A549 (cell line): Measurements from ENCODE around the gene NTRK2. TPM values are rescaled to one million over a fixed set of nuclear protein-coding genes. Genes with fewer than 3 reads are reported as not detected.

Source experiments
- ATAC-seq, 2 experiments: fragments of 200-7000 bp in 1 of 2; fragments of >200 bp in 1 of 2; cut with Nextera tagmentation in 1 of 2; cut with Tn5 transposase in 1 of 2; 3 replicates each; pipeline versions ENCODE4 v1.8.0 to v1.9.1; 2018 to 2020; ENCODE audit warnings: mild to moderate bottlenecking in 1 of 2, moderate library complexity in 1 of 2
- CTCF ChIA-PET: fragments of 300-600 bp; sonication (Branson Sonifier 250); formaldehyde crosslinking; extraction: SDS; loops from one replicate; lab custom pipeline; 2021; ENCODE audit warnings: antibody characterized with exemption, inconsistent platforms; lab: Yijun Ruan, JAX
- POLR2A ChIA-PET: fragments of 350-600 bp; formaldehyde crosslinking; extraction: SDS; loops from one replicate; lab custom pipeline; 2021; ENCODE audit warnings: antibody characterized with exemption, inconsistent platforms; lab: Yijun Ruan, JAX
- DNase-seq, 2 experiments: peaks; one replicate each; pipeline versions ENCODE4 v3.0.0 to v3.0.0-alpha.2; 2011 to 2016; ENCODE audit warnings: low read depth in 1 of 2, low spot score in 1 of 2
- FAIRE-seq: peaks from 2 replicates; lab custom pipeline; 2011; peaks lifted over from hg19 to GRCh38; lab: Jason Lieb, UNC
- H3K27ac ChIP-seq, 2 experiments: fragments of >200 bp; sonication (Bioruptor Twin); formaldehyde crosslinking; 3 replicates each; pipeline ENCODE4 v1.5.1; 2016 to 2017
- H3K4me1 ChIP-seq: fragments of >200 bp; sonication (Bioruptor Twin); formaldehyde crosslinking; 3 replicates; pipeline ENCODE4 v1.6.1; 2016
- H3K4me2 ChIP-seq: fragments of >200 bp; sonication (Bioruptor Twin); formaldehyde crosslinking; 3 replicates; pipeline ENCODE4 v1.6.1; 2016
- H3K4me3 ChIP-seq: fragments of >200 bp; sonication (Bioruptor Twin); formaldehyde crosslinking; 3 replicates; pipeline ENCODE4 v1.5.1; 2016
- H3K9me3 ChIP-seq: fragments of >200 bp; sonication (Bioruptor Twin); formaldehyde crosslinking; 3 replicates; pipeline ENCODE4 v1.6.1; 2016
- CBX2 ChIP-seq: fragments of 200-600 bp; sonication (generic); IDR thresholded peaks from 2 replicates; pipeline ENCODE4 v1.6.1; 2016; ENCODE audit warnings: low read depth, mild to moderate bottlenecking, borderline replicate concordance
- CBX8 ChIP-seq: fragments of 200-600 bp; sonication (generic); IDR thresholded peaks from 2 replicates; pipeline ENCODE4 v1.6.1; 2016
- CEBPB ChIP-seq, 2 experiments: fragments of >200 bp in 1 of 2; sonication (Bioruptor Twin) in 1 of 2; formaldehyde crosslinking in 1 of 2; IDR thresholded peaks; 2 replicates each; pipeline ENCODE4 v1.6.1; 2012 to 2016
- CHD2 ChIP-seq: fragments of 150-350 bp; IDR thresholded peaks from 2 replicates; pipeline ENCODE4 v1.6.1; 2014; ENCODE audit warnings: low read length; ENCODE audit not compliant: partially characterized antibody
- CHD4 ChIP-seq: fragments of 200-600 bp; sonication (generic); IDR thresholded peaks from 2 replicates; pipeline ENCODE4 v1.6.1; 2016; ENCODE audit warnings: antibody characterized with exemption, mild to moderate bottlenecking, borderline replicate concordance
- EHF ChIP-seq: fragments of 250-450 bp; sonication (Bioruptor Pico); IDR thresholded peaks from 2 replicates; pipeline ENCODE4 v1.5.0; 2020; ENCODE audit warnings: mild to moderate bottlenecking
- FOSL2 ChIP-seq, 2 experiments: fragments of 450-650 bp in 1 of 2; fragments of >200 bp in 1 of 2; sonication (Bioruptor Twin) in 1 of 2; formaldehyde crosslinking; IDR thresholded peaks; 2 replicates each; pipeline versions ENCODE4 v1.5.0 to v1.6.1; 2016 to 2020; ENCODE audit warnings: mild to moderate bottlenecking in 1 of 2, moderate library complexity in 1 of 2
- HOXB13 ChIP-seq: fragments of 250-450 bp; sonication (Bioruptor Pico); IDR thresholded peaks from 2 replicates; pipeline ENCODE4 v1.5.0; 2020; ENCODE audit warnings: low read depth, mild to moderate bottlenecking, moderate library complexity
- JUN ChIP-seq, 2 experiments: fragments of >200 bp; sonication (Bioruptor Twin); formaldehyde crosslinking; IDR thresholded peaks; 2 replicates in 1 of 2; 3 replicates in 1 of 2; pipeline ENCODE4 v1.6.1; 2016 to 2017
- MYC ChIP-seq: IDR thresholded peaks from 2 replicates; pipeline ENCODE4 v1.6.1; 2012; ENCODE audit warnings: mild to moderate bottlenecking, inconsistent platforms, low read length, improper control_type of control experiment, borderline replicate concordance
- PBX3 ChIP-seq: IDR thresholded peaks from 2 replicates; pipeline ENCODE4 v1.6.1; 2012
- PHF8 ChIP-seq: fragments of 200-600 bp; sonication (generic); IDR thresholded peaks from 2 replicates; pipeline ENCODE4 v1.6.1; 2016; ENCODE audit warnings: low read depth, mild to moderate bottlenecking, antibody characterized with exemption, moderate library complexity, borderline replicate concordance
- POLR2A ChIP-seq: IDR thresholded peaks from 2 replicates; pipeline ENCODE4 v1.6.1; 2012; ENCODE audit warnings: mild to moderate bottlenecking, low read length
- RAD21 ChIP-seq, 2 experiments: fragments of >200 bp in 1 of 2; sonication (Bioruptor Twin) in 1 of 2; formaldehyde crosslinking in 1 of 2; IDR thresholded peaks in 1 of 2; conservative IDR thresholded peaks in 1 of 2; 2 replicates in 1 of 2; 3 replicates in 1 of 2; pipeline ENCODE4 v1.6.1; 2012 to 2018; ENCODE audit warnings: inconsistent platforms in 1 of 2
- RCOR1 ChIP-seq: fragments of 150-350 bp; IDR thresholded peaks from 2 replicates; pipeline ENCODE4 v1.6.1; 2014; ENCODE audit warnings: antibody characterized with exemption, low read length, low read depth
- SREBF2 ChIP-seq: fragments of 450-650 bp; IDR thresholded peaks from 2 replicates; pipeline ENCODE4 v1.6.1; 2014; ENCODE audit warnings: mild to moderate bottlenecking, moderate library complexity
- TP53 ChIP-seq: fragments of 250-450 bp; sonication (Bioruptor Pico); IDR thresholded peaks from 2 replicates; pipeline ENCODE4 v1.5.0; 2021; ENCODE audit warnings: mild to moderate bottlenecking, moderate library complexity
- WGBS: methylation state at CpG from one replicate; pipeline ENCODE4 v1.1.6; 2017; ENCODE audit errors: missing lambda C conversion rate; 5-methylcytosine and 5-hydroxymethylcytosine counted together
- polyA plus RNA-seq, 4 experiments: library from polyadenylated mRNA; depleted of rRNA in 3 of 4; stranded (reverse); fragments of >200 nt; fragmentation: RNase III in 1 of 4; extraction: RNeasy Plus Mini Kit Qiagen cat#74134 plus additional on column Dnase treatment in 1 of 4; gene quantifications; 2 replicates in 3 of 4; 3 replicates in 1 of 4; pipeline ENCODE4 v1.2.3, GENCODE V29; 2011 to 2017
- TF ChIP-seq, protein P1 (sequence below): fragments of >200 bp; sonication (Bioruptor Twin); formaldehyde crosslinking; IDR thresholded peaks from 2 replicates; pipeline ENCODE4 v1.6.1; 2016
- TF ChIP-seq, protein P2 (sequence below): fragments of 150-350 bp; IDR thresholded peaks from 2 replicates; pipeline ENCODE4 v1.6.1; 2014; ENCODE audit warnings: low read depth, mild to moderate bottlenecking, low read length
- TF ChIP-seq, protein P3 (sequence below): fragments of >200 bp; sonication (Bioruptor Twin); formaldehyde crosslinking; IDR thresholded peaks from 3 replicates; pipeline ENCODE4 v1.5.1; 2016

Gene NTRK2
- polyA plus RNA-seq, 2 of the 4 experiments (the other 2 are of a cell fraction), result 0.03 TPM

- no peak for ATAC-seq
- 84% methylated on average over 14 of the region's 18 CpGs for WGBS
Observed at GRCh38 chr9:84955155-84955554, 285.6 kb downstream of the NTRK2 start.

GRCh38 chr9:84955971-84956370 is 286.4 kb downstream of the NTRK2 start:
- no peak overlapping the region for H3K4me3 ChIP-seq
- POLR2A ChIA-PET, result no interaction called here
- no peak overlapping the region for H3K27ac ChIP-seq
- no peak for TF ChIP-seq CBX8
- TF ChIP-seq EHF (CRISPR knock-in tag), result no peak
- TF ChIP-seq HOXB13 (CRISPR knock-in tag), result no peak
- no peak for TF ChIP-seq RCOR1
- TF ChIP-seq RAD21 (conservative IDR thresholded peaks at IDR 0.05 in 1 of 2, IDR thresholded peaks at IDR 0.05 in 1 of 2), result no peak
- TF ChIP-seq SREBF2, result no peak
- TF ChIP-seq CBX2, result no peak
- TF ChIP-seq POLR2A, result no peak
- TF ChIP-seq, protein P1, sequence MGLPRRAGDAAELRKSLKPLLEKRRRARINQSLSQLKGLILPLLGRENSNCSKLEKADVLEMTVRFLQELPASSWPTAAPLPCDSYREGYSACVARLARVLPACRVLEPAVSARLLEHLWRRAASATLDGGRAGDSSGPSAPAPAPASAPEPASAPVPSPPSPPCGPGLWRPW, result no peak
- no peaks in the 10 kb centered on the region for H3K4me1 ChIP-seq
- CTCF ChIA-PET, result interaction anchor here (1.2 to 2.4 kb wide), 3 partner anchors 37 to 288 kb away, joined by 3 to 7 read pairs (median 6); no protein-coding TSS in a partner anchor
- 59% methylated on average over 4 of the region's 4 CpGs for WGBS
- ATAC-seq, result no peak
- no peak overlapping the region for H3K4me2 ChIP-seq
- H3K9me3 ChIP-seq, result no peaks in the 10 kb centered on the region
- DNase-seq, result no peak
- no peak for FAIRE-seq

More at GRCh38 chr9:84955155-84955554, 285.6 kb downstream of the NTRK2 start:
- ChIA-PET POLR2A (no interaction called here), CTCF (interaction anchor here (0.7 to 2.4 kb wide), 19 partner anchors 11 to 558 kb away, joined by 3 to 12 read pairs (median 4); no protein-coding TSS in a partner anchor)
- H3K4me2 ChIP-seq, result no peak overlapping the region
- TF ChIP-seq, protein P1, result no peak
- TF ChIP-seq CHD2 (no peak), PBX3 (no peak), JUN (IDR thresholded peaks at IDR 0.05) (no peak), PHF8 (no peak), MYC (no peak), TP53 (CRISPR knock-in tag) (no peak), FOSL2 (IDR thresholded peaks at IDR 0.05) (no peak), FOSL2 (CRISPR knock-in tag; IDR thresholded peaks at IDR 0.05) (no peak), CHD4 (no peak), CEBPB (IDR thresholded peaks at IDR 0.05) (no peak)
- TF ChIP-seq, protein P2, sequence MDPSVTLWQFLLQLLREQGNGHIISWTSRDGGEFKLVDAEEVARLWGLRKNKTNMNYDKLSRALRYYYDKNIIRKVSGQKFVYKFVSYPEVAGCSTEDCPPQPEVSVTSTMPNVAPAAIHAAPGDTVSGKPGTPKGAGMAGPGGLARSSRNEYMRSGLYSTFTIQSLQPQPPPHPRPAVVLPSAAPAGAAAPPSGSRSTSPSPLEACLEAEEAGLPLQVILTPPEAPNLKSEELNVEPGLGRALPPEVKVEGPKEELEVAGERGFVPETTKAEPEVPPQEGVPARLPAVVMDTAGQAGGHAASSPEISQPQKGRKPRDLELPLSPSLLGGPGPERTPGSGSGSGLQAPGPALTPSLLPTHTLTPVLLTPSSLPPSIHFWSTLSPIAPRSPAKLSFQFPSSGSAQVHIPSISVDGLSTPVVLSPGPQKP, result no peak
- TF ChIP-seq, protein P3, sequence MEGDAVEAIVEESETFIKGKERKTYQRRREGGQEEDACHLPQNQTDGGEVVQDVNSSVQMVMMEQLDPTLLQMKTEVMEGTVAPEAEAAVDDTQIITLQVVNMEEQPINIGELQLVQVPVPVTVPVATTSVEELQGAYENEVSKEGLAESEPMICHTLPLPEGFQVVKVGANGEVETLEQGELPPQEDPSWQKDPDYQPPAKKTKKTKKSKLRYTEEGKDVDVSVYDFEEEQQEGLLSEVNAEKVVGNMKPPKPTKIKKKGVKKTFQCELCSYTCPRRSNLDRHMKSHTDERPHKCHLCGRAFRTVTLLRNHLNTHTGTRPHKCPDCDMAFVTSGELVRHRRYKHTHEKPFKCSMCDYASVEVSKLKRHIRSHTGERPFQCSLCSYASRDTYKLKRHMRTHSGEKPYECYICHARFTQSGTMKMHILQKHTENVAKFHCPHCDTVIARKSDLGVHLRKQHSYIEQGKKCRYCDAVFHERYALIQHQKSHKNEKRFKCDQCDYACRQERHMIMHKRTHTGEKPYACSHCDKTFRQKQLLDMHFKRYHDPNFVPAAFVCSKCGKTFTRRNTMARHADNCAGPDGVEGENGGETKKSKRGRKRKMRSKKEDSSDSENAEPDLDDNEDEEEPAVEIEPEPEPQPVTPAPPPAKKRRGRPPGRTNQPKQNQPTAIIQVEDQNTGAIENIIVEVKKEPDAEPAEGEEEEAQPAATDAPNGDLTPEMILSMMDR, result no peak
- TF ChIP-seq, all 56 proteins: peak for 0
- FAIRE-seq (no peak), DNase-seq (no peak)
- H3K27ac ChIP-seq, result no peak overlapping the region
- no peaks in the 10 kb centered on the region for H3K4me1 ChIP-seq
- H3K4me3 ChIP-seq, result no peak overlapping the region
- H3K9me3 ChIP-seq, result no peaks in the 10 kb centered on the region
